Measurements from ENCODE around the gene COX5A.

The COX5A gene

DNA sequence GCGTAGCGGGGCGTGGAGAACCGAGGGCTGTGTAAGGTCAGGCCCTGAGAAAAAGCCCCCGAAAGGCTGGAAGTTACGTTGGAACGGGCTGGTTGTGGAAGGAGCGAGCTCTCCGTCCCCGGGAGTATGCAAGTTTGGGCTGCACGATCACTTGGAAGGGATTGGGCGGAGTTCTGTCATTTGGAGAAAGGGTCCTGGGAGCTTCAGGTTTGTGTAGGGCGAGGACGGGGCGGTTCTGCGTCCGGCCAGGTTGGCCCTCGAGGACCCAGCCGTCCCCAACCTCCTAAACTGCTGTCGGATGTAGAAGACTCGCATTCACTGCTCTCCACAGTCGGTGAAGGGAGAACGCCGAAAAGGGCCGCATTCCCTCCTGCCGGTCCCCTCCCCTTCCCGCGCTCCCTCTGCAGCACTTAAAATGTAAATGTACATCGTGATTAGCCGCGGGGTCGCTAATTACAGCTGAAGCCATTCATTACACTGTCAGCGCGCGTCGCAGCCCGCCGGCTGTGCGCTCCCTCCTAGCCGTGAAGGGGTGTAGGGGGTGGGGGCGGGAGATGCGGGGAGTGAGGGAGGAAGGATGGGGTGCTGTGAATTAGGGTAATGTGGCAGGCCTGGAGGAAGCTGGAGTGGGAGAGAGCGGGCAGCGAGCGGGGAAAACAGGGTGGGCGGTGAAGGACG, 21.2 kb upstream of the COX5A start:
- Histone ChIP-seq H3K4me2 (no peak overlapping the region), H3K36me3 (ENCODE audit: insufficient read depth) (no peaks in the 10 kb centered on the region), H4K20me1 (ENCODE audit: insufficient read depth) (no peaks in the 10 kb centered on the region), H3K27me3 (ENCODE audit: insufficient read depth, low read depth) (no peaks in the 10 kb centered on the region), H3K79me2 (ENCODE audit: insufficient read depth, low read depth) (peaks cover 13% of the 10 kb centered on the region), H2AFZ (ENCODE audit: low read depth) (no peak overlapping the region), H3K9ac (no peak overlapping the region), H3K4me3 (IDR thresholded peaks at IDR 0.05; ENCODE audit: insufficient read depth, low read depth, low read length) (no peak overlapping the region), H3K27ac (no peak overlapping the region), H3K4me1 (ENCODE audit: low read depth, poor library complexity, severe bottlenecking) (peaks cover 38% of the 10 kb centered on the region)
- TF ChIP-seq, protein P1, sequence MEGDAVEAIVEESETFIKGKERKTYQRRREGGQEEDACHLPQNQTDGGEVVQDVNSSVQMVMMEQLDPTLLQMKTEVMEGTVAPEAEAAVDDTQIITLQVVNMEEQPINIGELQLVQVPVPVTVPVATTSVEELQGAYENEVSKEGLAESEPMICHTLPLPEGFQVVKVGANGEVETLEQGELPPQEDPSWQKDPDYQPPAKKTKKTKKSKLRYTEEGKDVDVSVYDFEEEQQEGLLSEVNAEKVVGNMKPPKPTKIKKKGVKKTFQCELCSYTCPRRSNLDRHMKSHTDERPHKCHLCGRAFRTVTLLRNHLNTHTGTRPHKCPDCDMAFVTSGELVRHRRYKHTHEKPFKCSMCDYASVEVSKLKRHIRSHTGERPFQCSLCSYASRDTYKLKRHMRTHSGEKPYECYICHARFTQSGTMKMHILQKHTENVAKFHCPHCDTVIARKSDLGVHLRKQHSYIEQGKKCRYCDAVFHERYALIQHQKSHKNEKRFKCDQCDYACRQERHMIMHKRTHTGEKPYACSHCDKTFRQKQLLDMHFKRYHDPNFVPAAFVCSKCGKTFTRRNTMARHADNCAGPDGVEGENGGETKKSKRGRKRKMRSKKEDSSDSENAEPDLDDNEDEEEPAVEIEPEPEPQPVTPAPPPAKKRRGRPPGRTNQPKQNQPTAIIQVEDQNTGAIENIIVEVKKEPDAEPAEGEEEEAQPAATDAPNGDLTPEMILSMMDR (conservative IDR thresholded peaks at IDR 0.05; ENCODE audit: low read depth, low read length) = no peak

DNA sequence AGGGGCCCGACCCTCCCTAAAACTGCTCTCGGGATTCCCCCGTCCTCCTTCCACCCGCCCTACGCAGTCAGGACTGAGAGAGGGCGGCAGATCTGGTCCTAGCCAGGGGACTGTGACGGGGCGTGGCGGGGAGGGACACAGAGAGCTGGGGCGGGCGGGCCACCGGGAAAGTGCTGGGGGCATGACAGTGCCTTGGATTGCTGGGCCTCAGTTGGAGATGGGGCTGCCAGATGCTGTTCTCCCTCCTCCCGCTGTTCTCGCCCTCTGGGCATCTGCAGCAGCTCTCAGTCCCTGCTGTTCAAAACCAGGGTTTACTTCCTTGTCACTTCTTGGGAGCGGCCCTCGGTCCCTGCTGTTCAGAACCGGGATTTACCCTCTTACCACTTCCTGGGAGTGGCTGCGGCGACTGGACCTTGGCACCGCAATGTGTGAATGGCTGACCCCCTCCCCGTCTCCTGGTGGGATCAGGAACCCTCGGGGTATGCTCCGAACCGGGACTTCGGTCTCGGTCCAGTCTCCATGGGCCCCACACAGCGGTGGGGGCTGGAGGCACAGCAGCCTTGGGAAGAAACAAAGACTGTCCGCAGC, 20.5 kb upstream of the COX5A start:
- no peak overlapping the region for H3K4me3 ChIP-seq (IDR thresholded peaks at IDR 0.05; ENCODE audit: insufficient read depth, low read depth, low read length)
- H3K4me2 ChIP-seq = no peak overlapping the region
- TF ChIP-seq, protein P1 (conservative IDR thresholded peaks at IDR 0.05; ENCODE audit: low read depth, low read length) = no peak
- H3K27ac ChIP-seq = no peak overlapping the region
- H3K9ac ChIP-seq = no peak overlapping the region
- no peak overlapping the region for H2AFZ ChIP-seq (ENCODE audit: low read depth)
- no peaks in the 10 kb centered on the region for H4K20me1 ChIP-seq (ENCODE audit: insufficient read depth)
- no peaks in the 10 kb centered on the region for H3K36me3 ChIP-seq (ENCODE audit: insufficient read depth)
- H3K79me2 ChIP-seq (ENCODE audit: insufficient read depth, low read depth) = peaks cover 13% of the 10 kb centered on the region
- no peaks in the 10 kb centered on the region for H3K27me3 ChIP-seq (ENCODE audit: insufficient read depth, low read depth)
- H3K4me1 ChIP-seq (ENCODE audit: low read depth, poor library complexity, severe bottlenecking) = peaks cover 38% of the 10 kb centered on the region

GRCh38 chr15:74957476-74958035, 19.7 kb upstream of the COX5A start:
- peak overlapping the region; percentile 77; the same call in 1 of the 2 replicates for H3K27ac ChIP-seq
- H3K4me3 ChIP-seq (IDR thresholded peaks at IDR 0.05; ENCODE audit: insufficient read depth, low read depth, low read length) = no peak overlapping the region
- TF ChIP-seq, protein P1 (conservative IDR thresholded peaks at IDR 0.05; ENCODE audit: low read depth, low read length) = no peak
- H3K4me2 ChIP-seq = peak overlapping the region; percentile 85
- H3K79me2 ChIP-seq (ENCODE audit: insufficient read depth, low read depth) = peaks cover 13% of the 10 kb centered on the region
- peaks cover 38% of the 10 kb centered on the region for H3K4me1 ChIP-seq (ENCODE audit: low read depth, poor library complexity, severe bottlenecking)
- no peaks in the 10 kb centered on the region for H3K27me3 ChIP-seq (ENCODE audit: insufficient read depth, low read depth)
- peak overlapping the region; percentile 92 for H3K9ac ChIP-seq
- H4K20me1 ChIP-seq (ENCODE audit: insufficient read depth) = no peaks in the 10 kb centered on the region
- H3K36me3 ChIP-seq (ENCODE audit: insufficient read depth) = no peaks in the 10 kb centered on the region
- peak overlapping the region; percentile 97 for H2AFZ ChIP-seq (ENCODE audit: low read depth)

DNA sequence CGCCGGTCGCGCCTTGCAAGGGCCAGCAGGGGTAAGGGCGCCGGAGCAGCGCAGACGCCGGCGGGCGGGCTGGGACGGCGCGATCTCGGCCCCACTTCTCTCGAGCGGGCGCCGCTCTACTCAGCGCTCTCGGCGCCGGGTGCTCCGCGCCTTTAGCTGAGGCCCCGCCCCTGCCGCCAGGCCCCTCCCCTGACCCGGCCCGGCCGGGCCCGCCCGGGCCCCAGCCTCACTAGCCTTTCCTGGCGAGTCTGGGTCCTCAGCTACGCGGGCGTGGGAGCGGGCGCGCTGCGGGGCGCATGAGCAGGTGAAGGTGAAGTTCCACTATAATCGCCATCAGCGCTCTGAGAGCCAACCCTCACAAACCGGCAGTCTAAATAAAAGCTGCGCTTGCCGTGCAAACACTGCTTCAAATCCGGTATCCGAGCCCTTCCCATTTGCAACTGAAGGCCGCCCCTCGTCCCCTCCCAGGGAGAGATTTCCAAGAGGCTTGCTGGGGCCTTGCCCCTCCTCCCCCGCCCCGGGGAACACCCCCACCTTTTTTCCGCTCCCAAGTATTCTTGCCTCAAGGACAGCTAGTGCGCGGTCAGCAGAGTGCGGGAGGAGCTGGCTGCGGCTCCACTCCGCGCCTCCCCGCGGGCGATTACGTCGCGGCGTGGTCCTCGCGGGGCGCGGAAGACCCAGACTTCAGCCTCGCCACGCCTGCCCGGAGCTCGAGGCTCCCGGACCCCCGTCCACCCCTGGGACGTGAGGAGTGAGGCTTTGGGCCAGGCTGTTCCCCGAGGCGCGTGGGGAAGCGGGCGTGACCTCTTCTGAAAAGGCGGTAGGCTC, 19.0 kb upstream of the COX5A start, which contains the start of gene RPP25:
TSS of gene RPP25 (minus strand) at position 125 of the 828 bp plus-strand sequence. CDS start 189 bp downstream, outside the sequence.
- H3K4me2 ChIP-seq = peak within 1 kb of the TSS; percentile 85
- H3K36me3 ChIP-seq (ENCODE audit: insufficient read depth) = no peaks in the 10 kb centered on the region
- H3K27ac ChIP-seq = peak within 1 kb of the TSS; percentile 77
- H3K4me1 ChIP-seq (ENCODE audit: low read depth, poor library complexity, severe bottlenecking) = peaks cover 38% of the 10 kb centered on the region
- H3K27me3 ChIP-seq (ENCODE audit: insufficient read depth, low read depth) = no peaks in the 10 kb centered on the region
- no peaks in the 10 kb centered on the region for H4K20me1 ChIP-seq (ENCODE audit: insufficient read depth)
- TF ChIP-seq, protein P1 (conservative IDR thresholded peaks at IDR 0.05; ENCODE audit: low read depth, low read length) = no peak
- peak within 1 kb of the TSS; percentile 92 for H3K9ac ChIP-seq
- no peak within 1 kb of the TSS for H3K4me3 ChIP-seq (IDR thresholded peaks at IDR 0.05; ENCODE audit: insufficient read depth, low read depth, low read length)
- H2AFZ ChIP-seq (ENCODE audit: low read depth) = peak within 1 kb of the TSS; percentile 97
- peaks cover 13% of the 10 kb centered on the region for H3K79me2 ChIP-seq (ENCODE audit: insufficient read depth, low read depth)

Data from KMS-11 (cell line).